Activated naive CD4-positive, alpha-beta T cell treated with anti-CD3 and anti-CD28 coated beads, Interleukin-2, amount 50 U/mL, for 16 hours (primary cell): ENCODE measurements around the gene COPS8.
A peak's percentile ranks its signal among the peaks of the same experiment; 100 is the strongest.

ENCODE experiments used
- DNase-seq: peaks from one replicate; pipeline ENCODE4 v3.0.0-alpha.2; 2020

COPS8 gene

DNA sequence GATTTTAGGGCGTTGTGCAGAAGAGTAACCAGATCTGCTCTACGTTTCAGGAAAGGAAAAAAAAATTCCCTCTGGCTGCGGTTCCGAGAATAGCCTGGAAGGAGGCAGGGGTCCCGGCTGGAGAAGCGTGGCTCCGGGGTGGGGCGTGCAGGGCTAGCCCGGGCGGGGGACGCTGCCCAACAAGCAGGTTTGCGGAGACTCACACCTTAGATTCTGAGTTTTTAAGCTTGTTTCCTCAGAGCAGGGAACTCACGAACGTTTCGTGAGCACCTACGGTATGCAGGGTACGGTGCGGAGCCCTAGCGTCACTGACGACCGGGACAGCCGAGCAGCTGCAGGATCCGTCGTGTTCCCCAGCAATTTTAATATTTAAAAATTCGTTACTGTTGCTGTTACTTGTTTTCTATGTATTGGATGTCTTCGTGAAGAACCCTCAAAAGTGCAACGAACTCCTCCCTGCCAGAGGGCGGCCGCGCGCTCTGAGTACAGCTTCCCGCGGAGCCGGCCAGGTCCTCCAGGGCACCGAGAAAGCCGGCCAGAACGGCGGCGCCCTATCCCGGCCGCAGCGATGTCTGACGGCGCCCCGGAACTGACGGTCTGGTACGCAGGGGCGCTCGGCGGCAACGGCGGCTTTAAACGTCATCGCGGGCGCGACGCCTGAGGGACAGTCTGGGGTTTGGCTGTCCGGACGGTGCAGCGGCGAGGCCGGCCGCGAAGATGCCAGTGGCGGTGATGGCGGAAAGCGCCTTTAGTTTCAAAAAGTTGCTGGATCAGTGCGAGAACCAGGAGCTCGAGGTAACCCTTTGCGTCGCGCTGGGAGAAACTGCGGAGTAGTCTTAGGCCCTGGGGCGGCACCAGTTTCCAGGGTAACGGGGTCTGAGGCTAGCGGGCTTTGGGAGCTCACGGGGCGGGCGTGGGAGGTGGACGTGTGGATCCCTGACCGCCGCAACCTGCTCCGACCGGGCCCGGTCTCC is at the start of gene COPS8:
COPS8 (plus strand) TSS at position 642 of the 974 bp plus-strand sequence; CDS start at position 718, 76 bp downstream.
- DNase-seq: peak; percentile 89

- DNase-seq: no peak
Measured at GRCh38 chr2:237039301-237040031, 46.2 kb upstream of the COPS8 start.

- no peak for DNase-seq
Measured at GRCh38 chr2:237041231-237041630, 44.5 kb upstream of the COPS8 start.

GRCh38 chr2:237042101-237042500 is 43.6 kb upstream of the COPS8 start:
- DNase-seq: no peak

GRCh38 chr2:237043866-237044265 is 41.8 kb upstream of the COPS8 start:
- DNase-seq: no peak

GRCh38 chr2:237044281-237044680 is 41.4 kb upstream of the COPS8 start:
- DNase-seq: no peak

- DNase-seq: no peak
Measured at GRCh38 chr2:237045449-237045848, 40.2 kb upstream of the COPS8 start.

DNA sequence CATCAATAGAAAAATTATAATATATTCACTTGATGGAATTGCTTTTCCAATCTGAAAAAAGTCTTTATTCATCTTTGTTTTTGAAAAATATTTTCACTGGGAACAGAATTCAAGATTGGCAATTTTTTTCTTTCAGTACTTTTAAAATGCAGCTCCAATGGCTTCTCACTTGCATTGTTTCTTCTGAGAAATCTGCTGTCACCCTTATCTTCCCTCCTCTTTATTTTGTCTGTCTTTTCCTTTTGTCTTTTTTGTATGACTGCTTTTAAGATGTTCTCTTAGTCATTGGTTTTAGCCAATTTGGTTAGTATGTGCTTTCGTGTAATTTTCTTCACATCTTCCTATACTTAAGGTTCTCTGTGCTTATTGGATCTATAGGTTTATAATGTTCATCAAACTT is 37.1 kb upstream of the COPS8 start:
- no peak for DNase-seq

- DNase-seq: no peak
Measured at GRCh38 chr2:237051861-237052260, 33.8 kb upstream of the COPS8 start.

GRCh38 chr2:237053066-237053465 is 32.6 kb upstream of the COPS8 start:
- no peak for DNase-seq

GRCh38 chr2:237055386-237056100 is 30.1 kb upstream of the COPS8 start:
- DNase-seq: no peak

GRCh38 chr2:237056287-237056875 is 29.3 kb upstream of the COPS8 start:
- DNase-seq: no peak

- no peak for DNase-seq
Measured at GRCh38 chr2:237057107-237057506, 28.6 kb upstream of the COPS8 start.

DNA sequence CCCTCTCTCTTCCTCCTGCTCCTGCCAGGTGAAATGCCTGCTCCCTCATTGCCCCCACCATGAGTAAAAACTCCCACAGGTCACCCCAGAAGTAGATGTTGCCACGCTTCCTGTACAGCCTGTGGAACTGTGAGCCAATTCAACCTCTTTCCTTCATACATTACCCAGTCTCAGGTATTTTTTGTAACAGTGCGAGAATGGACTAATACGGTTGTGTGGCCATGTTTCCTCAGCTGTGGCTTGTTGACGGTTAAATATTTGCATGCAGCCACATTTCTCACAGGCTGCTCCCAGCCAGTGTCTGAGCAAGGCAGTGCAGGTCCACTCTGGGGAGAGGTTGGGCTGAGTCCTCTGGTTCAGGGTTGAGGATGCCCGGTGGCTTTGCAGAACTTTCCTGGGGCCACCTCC is 27.8 kb upstream of the COPS8 start:
- no peak for DNase-seq

DNA sequence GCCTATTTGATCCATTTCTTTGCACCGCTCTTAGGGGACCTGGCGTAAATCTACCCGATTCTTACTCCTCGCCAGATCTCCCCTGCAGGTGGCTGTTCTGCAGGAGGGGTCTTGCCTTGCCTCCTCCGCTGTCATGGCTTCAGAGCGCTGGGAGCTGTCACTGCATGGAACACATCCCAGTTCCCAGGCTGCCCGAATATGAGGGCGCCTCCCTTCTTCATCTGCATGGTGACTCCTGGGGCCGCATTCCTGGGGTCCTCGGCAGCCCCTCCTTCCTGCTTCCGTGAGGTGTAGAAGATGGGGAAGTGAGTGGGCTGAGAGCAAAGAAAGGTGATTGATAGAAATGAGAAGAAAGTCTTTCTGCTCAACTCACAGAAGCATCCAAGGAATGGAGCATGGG is 27.3 kb upstream of the COPS8 start:
- no peak for DNase-seq

DNA sequence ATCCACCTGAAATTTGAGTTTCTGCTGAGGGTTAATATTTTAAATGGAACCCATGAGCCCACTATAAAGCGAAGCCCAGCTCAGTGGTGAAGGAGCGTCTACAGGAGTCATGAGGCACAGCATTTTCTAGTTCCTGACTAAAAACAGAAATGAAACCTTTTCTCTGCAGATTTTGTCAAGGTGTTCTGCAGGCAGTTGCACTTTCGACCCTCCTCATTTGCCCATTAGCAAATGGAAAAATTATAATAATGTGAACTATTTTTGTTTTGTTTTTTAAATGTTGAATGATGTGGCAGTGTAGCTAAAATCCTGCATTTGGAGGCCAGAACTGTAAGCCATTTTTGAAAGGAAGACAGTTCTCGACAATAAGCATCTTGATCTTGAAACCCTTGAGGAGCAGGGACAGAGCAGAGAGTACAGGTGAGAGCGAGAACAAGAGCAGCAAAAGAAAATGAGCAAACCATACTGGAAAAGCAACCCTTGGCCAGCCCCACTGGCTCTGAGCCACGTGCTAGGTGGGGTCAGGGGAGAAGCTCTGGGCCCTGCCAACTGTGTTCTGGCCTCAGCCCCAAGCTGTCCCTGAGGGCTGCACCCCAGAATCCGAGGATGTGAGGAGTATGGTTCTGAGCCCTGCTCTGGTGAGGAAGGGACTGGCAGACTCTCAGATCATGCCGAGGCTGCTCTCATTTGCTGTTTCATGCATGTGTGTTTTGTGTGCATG is 26.4 kb upstream of the COPS8 start:
- no peak for DNase-seq

- DNase-seq: no peak
Measured at GRCh38 chr2:237060534-237061312, 25.0 kb upstream of the COPS8 start.

- no peak for DNase-seq
Measured at GRCh38 chr2:237061356-237061755, 24.3 kb upstream of the COPS8 start.

DNA sequence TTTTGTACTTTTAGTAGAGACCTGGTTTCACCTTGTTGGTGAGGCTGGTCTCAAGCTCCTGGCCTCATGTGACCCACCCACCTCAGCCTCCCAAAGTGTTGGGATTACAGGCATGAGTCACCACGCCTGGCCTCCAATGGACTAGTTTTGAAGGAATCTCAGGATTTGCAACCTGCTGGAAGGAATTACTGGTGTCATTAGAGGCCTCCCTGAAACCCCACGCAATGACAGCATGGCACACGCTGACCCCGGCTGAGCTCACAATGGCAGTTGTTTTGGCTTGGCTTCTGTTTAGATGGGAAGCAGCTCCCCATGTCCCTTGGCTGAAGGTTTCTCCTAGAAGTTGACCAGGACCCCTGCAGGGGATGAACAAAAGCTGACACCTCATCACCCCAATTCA is 23.1 kb upstream of the COPS8 start:
- DNase-seq: no peak

- no peak for DNase-seq
Measured at GRCh38 chr2:237064203-237065070, 21.3 kb upstream of the COPS8 start.

DNA sequence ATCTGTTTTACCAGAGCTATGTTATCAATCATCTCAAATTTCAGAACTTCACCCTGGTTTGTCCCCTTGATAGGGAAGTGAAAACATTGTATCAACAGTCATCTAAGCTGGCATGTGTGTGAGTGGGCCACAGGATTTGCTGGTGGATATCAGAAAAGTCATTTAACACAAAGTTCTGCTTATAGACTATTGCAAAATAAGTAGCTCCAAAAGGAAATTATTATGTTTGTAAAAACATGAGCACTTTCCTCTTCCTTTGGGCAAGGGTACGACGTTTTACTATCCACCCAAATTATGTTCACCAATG is 20.7 kb upstream of the COPS8 start:
- no peak for DNase-seq
